Mammary epithelial cell (primary cell): ENCODE results near the gene MFN1.

Experiments used
- EZH2 ChIP-seq: IDR thresholded peaks from 2 replicates; pipeline ENCODE4 v1.6.1; 2012; ENCODE audit warnings: low read length, inconsistent platforms, borderline replicate concordance
- TF ChIP-seq, protein P1 (sequence below), 2 donors: IDR thresholded peaks in 1 of 2; conservative IDR thresholded peaks in 1 of 2; 2 replicates each; pipeline ENCODE4 v1.5.1; 2011 to 2012; ENCODE audit warnings: inconsistent platforms in 2 of 2, low read length in 2 of 2, mild to moderate bottlenecking in 2 of 2, control low read depth in 1 of 2, low read depth in 1 of 2; ENCODE audit not compliant: insufficient read depth in 1 of 2; ENCODE audit errors: extremely low read depth in 1 of 2

GRCh38 chr3:179373938-179374337 lies 26.4 kb downstream of the MFN1 start:
- TF ChIP-seq, protein P1, sequence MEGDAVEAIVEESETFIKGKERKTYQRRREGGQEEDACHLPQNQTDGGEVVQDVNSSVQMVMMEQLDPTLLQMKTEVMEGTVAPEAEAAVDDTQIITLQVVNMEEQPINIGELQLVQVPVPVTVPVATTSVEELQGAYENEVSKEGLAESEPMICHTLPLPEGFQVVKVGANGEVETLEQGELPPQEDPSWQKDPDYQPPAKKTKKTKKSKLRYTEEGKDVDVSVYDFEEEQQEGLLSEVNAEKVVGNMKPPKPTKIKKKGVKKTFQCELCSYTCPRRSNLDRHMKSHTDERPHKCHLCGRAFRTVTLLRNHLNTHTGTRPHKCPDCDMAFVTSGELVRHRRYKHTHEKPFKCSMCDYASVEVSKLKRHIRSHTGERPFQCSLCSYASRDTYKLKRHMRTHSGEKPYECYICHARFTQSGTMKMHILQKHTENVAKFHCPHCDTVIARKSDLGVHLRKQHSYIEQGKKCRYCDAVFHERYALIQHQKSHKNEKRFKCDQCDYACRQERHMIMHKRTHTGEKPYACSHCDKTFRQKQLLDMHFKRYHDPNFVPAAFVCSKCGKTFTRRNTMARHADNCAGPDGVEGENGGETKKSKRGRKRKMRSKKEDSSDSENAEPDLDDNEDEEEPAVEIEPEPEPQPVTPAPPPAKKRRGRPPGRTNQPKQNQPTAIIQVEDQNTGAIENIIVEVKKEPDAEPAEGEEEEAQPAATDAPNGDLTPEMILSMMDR (conservative IDR thresholded peaks at IDR 0.05 in 1 of 2, IDR thresholded peaks at IDR 0.05 in 1 of 2; ENCODE audit: extremely low read depth in 1 of 2, insufficient read depth in 1 of 2, low read depth in 1 of 2, low read length in 2 of 2): no peak
- TF ChIP-seq EZH2: no peak
